ENCODE measurements around the gene SLC10A6. TPM values are rescaled to one million over a fixed set of nuclear protein-coding genes. Genes with fewer than 3 reads are reported as not detected.
A peak's percentile ranks its signal among the peaks of the same experiment; 100 is the strongest.

The SLC10A6 gene
- total RNA-seq, 2 donors from 2014 or later: 0.40 to 0.58 TPM

- TF ChIP-seq CTCF (IDR thresholded peaks at IDR 0.05): no peak
- no peaks in the 10 kb centered on the region for H3K36me3 ChIP-seq
- no peaks in the 10 kb centered on the region for H3K27me3 ChIP-seq
- no peak overlapping the region for H3K9ac ChIP-seq (ENCODE audit: low read depth in 2 of 2, low read length in 2 of 2)
- no peaks in the 10 kb centered on the region for H3K4me1 ChIP-seq
- DNase-seq: no peak
- intact Hi-C loops (cut with DNase I): no loop called here
- H3K27ac ChIP-seq: no peak overlapping the region
- H3K9me3 ChIP-seq: no peaks in the 10 kb centered on the region
- no peak overlapping the region for H3K4me3 ChIP-seq
Observed at GRCh38 chr4:86893136-86893535, 44.0 kb upstream of the SLC10A6 start.

- Histone ChIP-seq H3K27me3 (no peaks in the 10 kb centered on the region), H3K9me3 (no peaks in the 10 kb centered on the region), H3K9ac (ENCODE audit: low read depth in 2 of 2, low read length in 2 of 2) (peak overlapping the region; percentile 42 to 72), H3K4me1 (no peaks in the 10 kb centered on the region), H3K36me3 (no peaks in the 10 kb centered on the region), H3K27ac (peak overlapping the region; percentile 53), H3K4me3 (peak overlapping the region; percentile 88)
- intact Hi-C loops (cut with DNase I): no loop called here
- no peak for DNase-seq
- no peak for TF ChIP-seq CTCF (IDR thresholded peaks at IDR 0.05)
Observed at GRCh38 chr4:86892636-86892960, 43.4 kb upstream of the SLC10A6 start.

GRCh38 chr4:86891762-86892635 lies 42.8 kb upstream of the SLC10A6 start, which contains the start of gene C4orf36:
TSS of gene C4orf36 (minus strand) at chr4:86892422. CDS start at chr4:86891520, 902 bp downstream.
- no peak for TF ChIP-seq CTCF (IDR thresholded peaks at IDR 0.05)
- no peaks in the 10 kb centered on the region for H3K27me3 ChIP-seq
- peak within 1 kb of the TSS; percentile 53 for H3K27ac ChIP-seq
- intact Hi-C loops (cut with DNase I): no loop called here
- peak within 1 kb of the TSS; percentile 42 to 72 for H3K9ac ChIP-seq (ENCODE audit: low read depth in 2 of 2, low read length in 2 of 2)
- peak within 1 kb of the TSS; percentile 88 for H3K4me3 ChIP-seq
- no peaks in the 10 kb centered on the region for H3K36me3 ChIP-seq
- no peaks in the 10 kb centered on the region for H3K9me3 ChIP-seq
- peak; percentile 80 for DNase-seq
- H3K4me1 ChIP-seq: no peaks in the 10 kb centered on the region

GRCh38 chr4:86890790-86891189 lies 41.6 kb upstream of the SLC10A6 start:
- H3K36me3 ChIP-seq: no peaks in the 10 kb centered on the region
- TF ChIP-seq CTCF (IDR thresholded peaks at IDR 0.05): no peak
- intact Hi-C loops (cut with DNase I): no loop called here
- H3K9ac ChIP-seq (ENCODE audit: low read depth in 2 of 2, low read length in 2 of 2): no peak overlapping the region
- H3K27ac ChIP-seq: no peak overlapping the region
- no peaks in the 10 kb centered on the region for H3K9me3 ChIP-seq
- no peak overlapping the region for H3K4me3 ChIP-seq
- H3K4me1 ChIP-seq: no peaks in the 10 kb centered on the region
- no peak for DNase-seq
- H3K27me3 ChIP-seq: no peaks in the 10 kb centered on the region

GRCh38 chr4:86879641-86880040 lies 30.5 kb upstream of the SLC10A6 start:
- no peak overlapping the region for H3K4me3 ChIP-seq
- intact Hi-C loops (cut with DNase I): no loop called here
- TF ChIP-seq CTCF (IDR thresholded peaks at IDR 0.05): no peak
- no peaks in the 10 kb centered on the region for H3K9me3 ChIP-seq
- no peak overlapping the region for H3K9ac ChIP-seq (ENCODE audit: low read depth in 2 of 2, low read length in 2 of 2)
- no peaks in the 10 kb centered on the region for H3K36me3 ChIP-seq
- no peak for DNase-seq
- H3K27ac ChIP-seq: no peak overlapping the region
- no peaks in the 10 kb centered on the region for H3K27me3 ChIP-seq
- H3K4me1 ChIP-seq: no peaks in the 10 kb centered on the region

Data from colonic mucosa (tissue), 4 donors.